HG02678 (cell line): ENCODE data around the gene HELZ.
"Not testable (repeated sequence)": the region's sequence is repeated elsewhere in the genome, so short reads cannot be mapped to it uniquely, and the experiment has no call there.

Experiments
- ATAC-seq: cut with Tn5 transposase; IDR thresholded peaks from one replicate; pipeline ENCODE4 v1.9.1; 2021; ENCODE audit warnings: mild to moderate bottlenecking, moderate library complexity; ENCODE audit not compliant: unreplicated experiment

HELZ gene

DNA sequence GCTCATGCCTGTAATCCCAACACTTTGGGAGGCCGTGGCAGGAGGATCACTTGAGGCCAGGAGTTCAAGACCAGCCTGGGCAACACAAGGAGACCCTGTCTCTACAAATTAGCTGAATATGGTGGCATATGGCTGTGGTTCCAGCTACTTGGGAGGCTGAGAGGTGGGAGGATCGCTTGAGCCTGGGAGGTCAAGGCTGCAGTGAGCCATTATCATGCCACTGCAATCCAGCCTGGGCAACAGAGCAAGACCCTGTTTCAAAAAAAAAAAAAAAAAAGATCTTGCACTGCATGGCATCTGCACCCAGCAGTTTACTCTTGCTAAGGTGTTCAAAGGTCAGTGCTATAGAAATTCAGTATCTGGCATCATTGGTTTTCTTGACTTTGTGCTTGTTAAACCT is 26.2 kb upstream of the HELZ start:
- not testable (repeated sequence) for ATAC-seq

DNA sequence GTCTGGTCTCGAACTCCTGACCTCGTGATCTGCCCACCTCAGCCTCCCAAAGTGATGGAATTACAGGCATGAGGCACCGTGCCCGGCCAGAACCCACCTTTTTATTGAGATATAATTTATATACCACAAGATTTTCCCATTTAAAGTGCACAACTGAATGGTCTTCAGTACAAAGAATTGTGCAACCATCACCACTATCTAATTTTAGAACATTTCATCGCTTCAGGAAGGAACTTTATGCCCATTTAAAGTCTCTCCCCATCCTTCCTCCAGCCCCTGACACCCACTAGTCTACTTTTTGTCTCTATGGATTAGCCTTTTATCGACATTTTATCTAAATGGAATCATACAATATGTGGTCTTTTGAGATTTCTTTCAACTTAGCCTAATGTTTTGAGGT is 25.4 kb upstream of the HELZ start:
- ATAC-seq = no peak

DNA sequence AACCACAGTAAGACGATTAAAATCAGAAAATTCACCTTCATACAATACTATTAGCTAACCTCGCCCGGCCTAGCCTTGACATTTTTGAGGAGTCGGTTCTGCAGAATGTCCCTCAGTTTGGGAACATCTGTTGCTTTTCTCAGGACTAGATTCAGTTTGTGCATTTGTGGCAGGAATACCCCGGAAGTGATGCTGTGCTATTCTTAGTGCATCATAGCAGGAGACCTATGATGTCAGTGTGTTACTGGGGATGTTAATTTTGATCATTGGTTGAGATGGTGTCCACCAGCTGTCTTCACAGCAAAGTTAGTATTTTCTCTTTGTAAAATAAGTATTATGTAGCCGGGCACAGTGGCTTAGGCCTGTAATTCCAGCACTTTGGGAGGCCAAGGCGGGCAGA is 21.5 kb upstream of the HELZ start:
- no peak for ATAC-seq

DNA sequence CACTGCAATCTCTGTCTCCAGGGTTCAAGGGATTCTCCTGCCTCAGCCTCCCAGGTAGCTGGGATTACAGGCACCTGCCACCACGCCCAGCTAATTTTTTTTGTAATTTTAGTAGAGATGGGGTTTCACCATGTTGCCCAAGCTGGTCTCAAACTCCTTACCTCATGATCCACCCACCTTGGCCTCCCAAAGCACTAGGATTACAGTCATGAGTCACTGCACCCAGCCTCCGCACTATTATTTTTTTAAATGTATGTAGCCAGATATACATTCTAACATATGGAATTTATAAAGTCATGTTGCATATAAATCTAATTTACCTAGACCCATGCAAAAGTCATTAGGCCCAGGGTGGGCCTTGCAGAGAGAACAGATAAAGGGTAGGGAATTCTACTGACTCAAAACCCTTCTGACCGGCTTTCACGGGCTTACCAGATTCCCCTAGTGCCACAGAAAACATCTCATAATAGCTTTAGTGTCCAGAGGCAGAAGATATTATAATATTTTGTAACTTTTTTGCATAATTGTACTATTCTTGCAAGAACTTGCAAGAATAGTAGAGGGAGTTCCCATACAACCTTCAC is 20.5 kb upstream of the HELZ start:
- no peak for ATAC-seq

DNA sequence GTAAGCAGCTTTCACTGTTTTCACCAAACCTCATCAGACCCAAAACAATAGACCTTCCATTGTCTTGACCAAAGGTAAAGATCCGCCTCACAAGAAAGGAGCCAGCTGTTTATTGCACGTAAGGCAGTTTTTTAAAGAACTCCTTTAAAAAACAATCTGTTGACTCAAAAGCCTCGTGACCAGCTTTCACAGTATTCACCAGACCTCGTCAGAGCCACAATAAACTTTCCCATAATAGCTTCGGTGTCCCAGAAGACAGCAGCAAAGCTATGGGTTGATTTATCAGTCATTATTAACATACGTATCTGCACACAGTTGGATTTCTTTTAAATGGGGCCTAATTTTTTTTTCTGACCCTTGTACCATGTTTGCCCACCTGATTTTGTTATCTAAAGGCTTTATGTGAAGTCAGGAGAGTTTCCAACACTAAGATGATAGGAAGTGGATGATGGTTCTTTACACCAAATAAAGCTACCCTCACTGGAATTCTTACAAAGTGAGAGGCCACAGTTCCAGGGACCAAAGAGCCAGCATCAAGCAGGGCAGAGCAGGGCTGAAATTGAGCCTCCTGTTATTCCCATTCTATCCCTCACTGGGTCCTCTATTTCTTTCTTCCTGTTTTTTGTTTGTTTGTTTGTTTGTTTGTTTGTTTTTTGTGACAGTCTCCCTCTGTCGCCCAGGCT is 17.6 kb upstream of the HELZ start:
- no peak for ATAC-seq

DNA sequence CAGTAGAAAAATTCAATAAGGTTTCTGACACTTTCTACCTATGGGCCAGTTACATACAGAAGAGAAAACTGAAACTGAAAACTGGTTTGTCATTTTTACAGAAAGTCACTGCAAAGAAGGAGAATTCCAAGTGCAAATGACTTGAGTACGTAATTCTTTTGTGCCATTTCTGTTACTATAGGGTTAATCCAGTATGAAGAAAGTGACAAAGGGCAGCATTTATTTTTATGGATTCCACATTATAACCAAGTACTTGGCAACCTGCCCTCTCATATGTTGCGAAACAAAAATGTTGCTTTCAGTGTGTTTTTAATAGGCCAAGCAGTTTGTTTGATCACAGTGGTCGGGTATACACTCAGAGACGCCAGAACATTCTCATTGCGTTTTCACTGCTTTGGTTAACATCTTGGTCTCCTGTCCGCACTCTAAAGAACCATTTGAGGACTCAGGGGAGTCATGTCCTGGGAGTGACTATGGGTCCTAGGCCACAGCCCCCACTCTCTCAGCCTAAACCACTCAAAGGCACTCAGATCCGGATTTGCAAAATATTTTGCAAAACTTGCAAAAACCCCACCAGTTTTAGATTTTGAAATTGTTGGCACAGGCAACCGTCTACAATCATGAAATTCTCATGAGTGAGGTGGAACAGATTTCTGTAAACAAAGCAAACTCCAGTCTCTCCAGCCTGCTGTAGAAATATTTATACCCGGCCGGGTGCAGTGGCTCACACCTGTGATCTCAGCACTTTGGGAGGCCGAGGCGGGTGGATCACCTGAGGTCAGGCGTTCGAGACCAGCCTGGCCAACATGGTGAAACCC is 15.4 kb upstream of the HELZ start:
- no peak for ATAC-seq

DNA sequence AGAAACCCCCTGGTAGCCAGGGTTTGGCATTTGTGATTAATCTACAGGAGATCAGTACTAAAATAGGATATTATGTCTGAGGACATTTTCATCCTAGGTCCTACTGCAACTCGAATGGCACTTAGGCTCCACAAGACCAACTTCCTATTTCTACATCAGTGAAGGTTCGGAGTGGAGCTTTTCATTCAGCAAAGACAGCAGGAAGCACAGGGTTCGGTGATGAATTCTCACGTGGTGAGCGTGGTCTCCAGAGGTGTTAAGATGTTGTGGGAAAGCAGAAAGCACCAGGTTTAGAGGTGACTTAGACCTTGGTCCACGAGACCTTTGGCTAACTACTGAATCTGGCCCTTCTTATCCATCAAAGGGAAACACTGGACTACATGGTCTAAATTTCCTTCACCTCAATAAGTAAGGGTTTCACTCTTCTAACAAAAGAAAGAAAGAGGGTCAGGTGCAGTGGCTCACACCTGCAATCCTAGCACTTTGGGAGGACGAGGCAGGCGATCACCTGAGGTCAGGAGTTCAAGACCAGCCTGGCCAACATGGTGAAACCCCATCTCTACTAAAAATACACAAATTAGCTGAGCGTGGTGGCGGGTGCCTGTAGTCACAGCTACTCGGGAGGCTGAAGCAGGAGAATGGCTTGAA is 13.9 kb upstream of the HELZ start:
- ATAC-seq = no peak

DNA sequence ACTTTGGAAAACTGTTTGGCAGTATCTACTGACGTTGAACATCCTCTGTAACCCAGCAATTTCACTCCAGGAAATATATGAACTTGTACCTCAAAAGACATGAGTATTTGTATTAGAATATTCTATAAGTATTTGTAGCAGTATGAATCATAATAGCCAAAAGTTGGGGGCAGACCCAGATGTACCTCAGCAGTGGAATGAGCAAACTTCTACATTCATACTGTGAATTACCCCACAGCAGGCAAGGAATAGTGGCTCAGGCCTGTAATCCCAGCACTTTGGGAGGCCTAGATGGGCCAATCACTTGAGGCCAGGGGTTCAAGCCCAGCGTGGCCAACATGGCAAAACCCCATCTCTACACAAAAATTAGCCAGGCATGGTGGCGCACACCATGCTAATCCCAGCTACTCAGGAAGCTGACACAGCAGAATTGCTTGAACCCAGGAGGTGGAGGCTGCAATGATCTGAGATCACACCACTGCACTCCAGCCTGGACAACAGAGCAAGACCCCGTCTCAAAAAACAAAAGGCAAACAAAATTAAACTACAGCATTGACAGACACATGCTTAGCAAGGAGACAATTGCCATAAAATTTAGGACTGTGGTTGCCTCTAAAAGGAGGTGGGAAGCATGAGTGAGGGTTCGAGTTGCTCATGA is 11.2 kb upstream of the HELZ start:
- ATAC-seq = no peak

DNA sequence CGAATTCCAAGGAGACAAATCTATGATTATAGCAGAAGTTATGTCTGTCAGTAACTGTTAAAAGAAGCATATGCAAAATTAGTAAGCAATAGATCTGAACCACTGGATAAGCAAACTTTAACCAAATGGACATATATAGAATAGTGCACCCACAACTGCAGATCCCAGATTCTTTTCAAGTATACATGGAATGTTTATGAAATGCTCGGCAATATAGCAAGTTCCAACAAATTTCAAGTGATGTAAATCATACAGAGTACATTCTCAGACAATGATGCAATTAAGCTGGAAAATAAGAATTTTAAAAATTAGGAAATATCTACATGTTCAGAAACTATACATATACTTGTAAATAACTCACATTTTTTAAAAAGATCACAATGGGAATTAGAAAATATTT is 8.4 kb upstream of the HELZ start:
- ATAC-seq = no peak

DNA sequence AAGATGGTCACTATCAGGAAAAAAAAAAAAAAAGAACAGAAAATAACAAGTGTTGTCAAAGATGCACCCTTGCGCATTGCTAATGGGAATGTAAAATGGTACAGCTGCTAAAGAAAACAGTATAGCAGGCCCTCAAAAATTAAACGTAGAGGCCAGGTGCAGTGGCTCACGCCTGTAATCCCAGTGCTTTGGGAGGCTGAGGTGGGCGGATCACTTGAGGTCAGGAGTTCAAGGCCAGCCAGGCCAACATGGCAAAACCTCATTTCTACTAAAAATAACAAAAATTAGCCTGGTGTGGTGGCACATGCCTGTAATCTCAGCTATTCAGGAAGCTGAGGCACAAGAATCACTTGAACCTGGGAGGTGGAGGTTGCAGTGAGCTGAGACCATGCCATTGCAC is 6.6 kb upstream of the HELZ start:
- ATAC-seq = not testable (repeated sequence)

DNA sequence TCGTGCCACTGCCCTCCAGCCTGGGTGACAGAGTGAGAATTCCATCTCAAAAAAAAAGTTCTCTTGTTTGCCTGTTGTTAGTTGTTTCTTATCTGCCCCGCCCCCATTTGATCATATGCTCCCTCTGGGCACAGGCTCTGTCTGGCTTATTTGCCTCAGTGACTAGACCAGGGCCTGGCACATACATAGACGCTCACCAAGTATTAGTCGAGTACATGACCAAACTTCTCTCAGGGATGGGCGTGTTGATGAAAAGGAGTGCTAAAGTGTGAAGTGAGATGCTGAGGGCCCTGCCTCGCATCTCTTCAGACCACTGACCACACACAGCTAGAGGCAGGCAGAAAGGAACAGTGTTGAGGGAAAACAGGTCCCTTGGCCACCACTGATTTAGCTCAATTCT is 3.3 kb upstream of the HELZ start:
- ATAC-seq = no peak

DNA sequence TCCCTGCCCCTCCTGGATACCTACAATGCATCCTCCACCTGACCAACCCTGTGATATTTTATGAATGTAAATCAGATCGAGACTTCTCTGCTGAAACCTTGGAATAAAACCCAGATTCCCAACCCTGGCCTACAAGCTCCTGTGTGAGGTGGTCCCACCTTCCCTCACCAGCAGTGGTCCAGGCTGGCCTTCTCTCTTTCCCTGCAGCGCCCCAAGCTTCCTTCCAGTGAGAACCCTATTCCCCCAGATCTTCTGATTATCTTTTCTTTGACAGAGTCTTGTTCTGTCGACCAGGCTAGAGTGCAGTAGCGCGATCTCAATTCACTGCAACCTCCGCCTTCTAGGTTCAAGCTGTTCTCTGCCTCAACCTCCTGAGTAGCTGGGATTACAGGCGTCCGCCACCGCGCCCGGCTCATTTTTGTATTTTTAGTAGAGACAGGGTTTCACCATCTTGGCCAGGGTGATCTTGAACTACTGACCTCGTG is 2.5 kb upstream of the HELZ start:
- ATAC-seq = no peak

DNA sequence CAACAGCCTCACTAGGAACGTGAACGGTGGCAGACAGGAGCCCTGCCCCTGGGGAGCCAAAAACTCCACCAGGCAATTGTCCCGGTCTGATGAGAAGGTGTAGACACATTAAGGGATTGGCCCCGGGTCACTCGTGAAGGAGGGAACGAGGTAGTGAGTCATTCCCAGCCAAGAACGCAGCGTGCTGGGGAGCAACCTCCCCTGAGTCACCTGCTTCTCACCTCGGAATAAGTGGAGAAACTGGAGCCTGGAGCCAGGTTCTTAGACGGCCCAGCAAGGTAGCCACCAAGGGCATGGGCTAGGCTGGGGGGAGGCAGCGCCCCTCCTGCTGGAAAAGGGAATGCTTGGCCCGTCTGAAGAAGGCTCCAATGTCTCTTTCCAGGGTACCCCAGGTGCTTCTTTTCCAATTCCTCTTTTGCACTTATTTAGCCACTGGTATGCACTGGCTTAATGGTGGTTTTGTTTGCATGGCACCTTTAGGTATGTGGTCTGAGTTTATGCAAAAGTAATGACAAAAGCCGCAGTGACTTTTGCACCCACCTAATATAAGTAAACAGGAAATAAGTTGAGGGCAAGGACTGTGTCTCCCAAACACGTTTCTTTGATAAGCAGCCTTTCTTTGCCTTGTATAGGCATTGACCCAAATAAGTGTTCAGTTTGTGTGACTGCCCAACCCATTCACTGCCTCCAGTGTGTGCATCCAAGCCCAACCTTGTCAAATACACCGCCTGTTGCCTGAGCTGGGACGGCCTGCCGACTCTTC is 1.8 kb upstream of the HELZ start:
- ATAC-seq = peak; percentile 44

DNA sequence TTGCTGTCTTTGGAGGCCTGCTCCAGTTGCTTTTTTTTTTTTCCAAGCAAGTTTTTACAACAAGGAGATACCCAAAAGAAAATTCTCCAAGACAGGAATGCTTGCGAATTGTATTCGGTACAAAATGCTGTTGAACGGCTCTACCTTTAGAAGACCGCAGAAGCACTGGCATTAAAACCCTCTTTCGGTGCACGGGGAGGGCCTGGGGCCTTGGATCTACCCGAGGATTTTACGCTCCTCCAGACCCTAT is 1.3 kb upstream of the HELZ start:
- ATAC-seq = no peak

DNA sequence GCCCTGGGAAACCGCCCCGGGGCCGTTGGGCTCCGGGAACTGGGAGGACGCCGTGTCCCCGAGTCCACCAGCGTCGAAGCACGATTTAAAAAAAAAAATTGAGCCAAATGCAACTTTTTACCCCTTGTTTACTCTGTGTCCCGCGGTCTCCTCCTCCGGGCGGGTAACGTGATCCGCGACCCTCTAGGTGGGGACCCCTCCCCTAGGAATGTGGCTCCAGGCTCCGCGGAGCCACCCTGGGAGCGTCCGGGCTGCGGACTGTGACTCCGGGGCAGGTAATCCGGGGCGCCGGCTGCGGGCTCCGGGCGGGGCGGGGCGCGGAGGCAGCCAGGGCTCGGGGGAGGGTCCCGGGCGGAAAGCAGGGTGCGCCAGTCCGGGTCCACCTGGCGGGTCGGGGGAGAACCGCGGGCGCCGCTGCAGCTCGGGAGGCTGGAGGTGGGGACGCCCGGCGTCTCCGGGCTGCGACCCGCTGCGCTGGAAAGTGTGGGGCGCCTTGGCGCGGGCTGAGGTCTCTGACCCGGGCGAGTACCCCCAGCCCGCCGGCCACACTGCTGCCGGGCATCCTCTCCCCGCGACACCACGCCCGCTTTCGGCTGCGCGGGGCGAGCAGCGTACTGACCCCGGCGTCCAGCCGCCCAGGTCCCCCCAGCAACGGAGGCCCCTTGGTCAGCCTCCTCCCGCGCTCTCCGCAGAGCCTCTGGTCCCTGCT is 852 bp upstream of the HELZ start:
- ATAC-seq = no peak

DNA sequence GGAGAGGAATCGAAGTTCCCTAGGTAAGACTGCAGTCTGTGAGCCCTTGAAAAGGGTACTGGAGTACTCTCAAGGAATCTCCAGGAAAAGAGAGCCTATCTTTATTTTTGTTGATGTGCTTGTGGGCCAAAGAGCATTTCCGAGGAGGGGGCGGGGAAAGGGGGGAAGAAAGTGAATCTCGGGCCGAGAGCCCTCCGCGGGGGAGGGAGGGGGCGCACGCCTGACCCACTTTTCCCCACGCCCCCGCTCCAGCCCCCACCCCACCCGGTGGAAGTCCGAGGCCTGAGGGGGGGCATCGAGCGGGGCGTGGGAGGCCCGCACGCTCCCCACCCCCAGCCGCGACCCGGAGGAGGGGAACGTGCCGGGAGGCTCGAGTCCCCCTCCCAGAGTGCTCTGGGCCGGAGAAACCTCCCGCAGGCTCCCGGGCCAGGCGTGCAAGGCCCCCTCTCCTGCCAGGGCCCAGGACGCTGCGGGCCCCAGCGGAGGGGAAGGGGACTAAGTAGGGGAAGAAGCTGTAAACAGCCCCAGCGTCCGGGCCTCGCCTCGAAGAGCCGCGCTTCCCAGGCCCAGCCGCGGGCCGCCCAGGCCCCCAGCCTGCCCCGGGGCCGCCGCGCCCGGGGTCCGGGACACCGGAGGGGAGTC is 444 bp downstream of the HELZ start:
- ATAC-seq = peak; percentile 36

DNA sequence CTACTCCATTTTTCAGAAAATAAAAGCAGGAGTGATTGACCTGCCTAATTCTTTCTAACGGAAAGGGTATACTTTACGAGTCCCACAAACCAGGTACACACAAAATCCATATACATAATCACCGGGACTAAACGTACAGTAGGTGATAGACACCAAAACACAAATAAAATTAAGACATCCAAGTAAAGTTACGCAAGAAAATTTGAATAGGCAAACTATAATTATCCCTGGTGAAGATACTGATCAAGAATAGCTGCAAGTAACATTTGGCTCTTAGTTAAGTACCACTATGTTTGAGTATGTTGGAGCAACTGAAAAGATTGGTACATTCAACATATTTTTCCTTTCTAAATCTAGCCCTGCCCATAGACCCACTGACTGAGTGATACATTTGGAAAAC is 1.7 kb downstream of the HELZ start:
- ATAC-seq = no peak

DNA sequence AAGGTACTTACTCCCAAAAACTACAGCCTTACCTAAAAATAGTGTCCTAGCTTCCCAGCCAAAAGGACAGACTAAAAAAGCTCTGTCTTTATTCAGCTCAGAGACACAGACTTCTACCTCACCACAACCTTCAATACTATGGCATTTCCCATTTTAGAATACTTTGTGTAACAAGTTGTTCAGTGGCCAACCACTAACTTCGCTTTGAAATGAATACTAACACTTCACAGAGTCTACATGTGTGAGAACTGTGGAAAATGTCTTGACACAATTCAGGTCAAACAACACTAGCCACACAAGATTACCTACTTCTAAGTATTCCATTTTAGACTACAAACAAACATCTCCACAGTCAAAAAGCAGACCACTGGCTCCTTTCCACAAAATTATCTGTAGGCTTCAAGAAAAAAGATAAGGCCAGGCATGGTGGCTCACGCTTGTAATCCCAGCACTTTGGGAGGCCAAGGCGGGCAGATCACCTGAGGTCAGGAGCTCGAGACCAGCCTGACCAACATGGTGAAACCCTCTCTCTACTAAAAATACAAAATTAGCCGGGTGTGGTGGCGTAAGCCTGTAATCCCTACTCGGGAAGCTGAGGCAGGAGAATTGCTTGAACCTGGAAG is 3.2 kb downstream of the HELZ start:
- no peak for ATAC-seq

DNA sequence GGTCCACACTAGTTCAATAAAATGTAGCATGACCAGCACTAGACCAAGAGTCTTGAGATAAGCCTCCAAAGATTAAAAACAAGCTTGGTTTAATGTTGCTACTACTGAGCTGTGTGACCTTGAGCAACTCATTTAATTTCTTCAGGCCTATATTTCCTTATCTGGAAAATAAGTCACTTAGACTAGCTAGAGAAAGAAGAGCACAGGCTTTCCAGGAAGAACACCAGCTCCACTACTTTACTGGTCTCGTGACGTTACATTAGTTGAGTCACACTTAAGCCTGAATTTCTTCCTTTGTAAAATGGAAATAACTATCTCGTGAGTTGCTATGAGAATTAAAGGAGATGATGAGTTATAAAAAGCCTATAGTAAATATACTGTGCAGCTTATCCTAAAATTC is 5.4 kb downstream of the HELZ start:
- ATAC-seq = no peak
